Transverse colon (tissue), 4 donors: ENCODE data around the gene SNRNP70.
"Not testable (repeated sequence)": the region's sequence is repeated elsewhere in the genome, so short reads cannot be mapped to it uniquely, and the experiment has no call there.

ENCODE experiments used
- EP300 ChIP-seq: sonication (generic); formaldehyde crosslinking; IDR thresholded peaks from one replicate; pipeline ENCODE4 v1.6.1; 2017; ENCODE audit warnings: antibody characterized with exemption, low read depth
- POLR2A ChIP-seq: fragments of 450-650 bp; IDR thresholded peaks from one replicate; pipeline ENCODE4 v1.6.1; 2016; ENCODE audit warnings: antibody characterized with exemption, mild to moderate bottlenecking, moderate library complexity
- POLR2AphosphoS5 ChIP-seq, 3 donors: sonication (generic); formaldehyde crosslinking; IDR thresholded peaks; one replicate each; pipeline ENCODE4 v1.6.1; 2016; ENCODE audit warnings: antibody characterized with exemption in 3 of 3
- TF ChIP-seq, protein P1 (sequence below), 5 experiments: fragments of 200-600 bp in 3 of 5; fragments of 450-650 bp in 2 of 5; sonication (generic) in 3 of 5; IDR thresholded peaks; 1 replicate in 2 of 5; 2 replicates in 3 of 5; pipeline ENCODE4 v1.5.1; 2016 to 2017; ENCODE audit warnings: antibody characterized with exemption in 5 of 5, inconsistent platforms in 3 of 5, mild to moderate bottlenecking in 2 of 5, moderate library complexity in 1 of 5

DNA sequence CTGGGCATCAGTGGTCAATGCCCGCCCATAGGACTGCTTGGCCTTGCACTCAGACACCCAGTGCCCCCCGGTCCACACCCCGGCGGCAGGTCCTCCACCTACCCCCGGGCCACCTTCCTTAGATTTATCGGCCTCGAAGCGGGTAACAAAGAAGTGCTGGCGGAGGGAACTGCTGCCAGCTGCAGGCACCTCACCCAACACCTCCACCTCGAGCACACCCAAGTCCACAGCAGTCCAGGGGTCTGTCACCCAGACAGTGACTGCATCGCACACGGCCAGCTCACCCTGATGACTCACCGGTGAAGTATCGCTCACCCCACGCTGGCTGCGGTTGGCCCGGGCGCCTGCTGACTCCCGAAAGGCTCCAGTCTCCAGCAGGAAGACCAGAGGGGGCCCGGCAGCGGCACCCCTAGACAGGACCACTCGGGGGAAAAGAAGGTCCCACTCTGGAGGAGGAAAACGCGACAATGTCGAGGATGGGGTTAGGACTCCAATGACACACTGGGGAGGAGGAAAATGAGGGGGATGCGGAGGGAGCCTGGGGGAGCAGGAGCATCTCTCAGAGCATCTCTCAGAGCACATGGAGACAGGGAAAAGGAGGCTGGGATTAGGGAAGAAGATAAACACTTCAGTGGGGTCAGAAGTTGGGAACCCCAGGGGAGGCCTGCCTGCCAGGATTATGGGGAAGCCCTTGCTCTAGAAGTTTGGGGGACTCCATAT, 46.5 kb upstream of the SNRNP70 start:
- TF ChIP-seq POLR2A; EP300; POLR2AphosphoS5 (IDR thresholded peaks at IDR 0.05): not testable (repeated sequence)
- TF ChIP-seq, protein P1, sequence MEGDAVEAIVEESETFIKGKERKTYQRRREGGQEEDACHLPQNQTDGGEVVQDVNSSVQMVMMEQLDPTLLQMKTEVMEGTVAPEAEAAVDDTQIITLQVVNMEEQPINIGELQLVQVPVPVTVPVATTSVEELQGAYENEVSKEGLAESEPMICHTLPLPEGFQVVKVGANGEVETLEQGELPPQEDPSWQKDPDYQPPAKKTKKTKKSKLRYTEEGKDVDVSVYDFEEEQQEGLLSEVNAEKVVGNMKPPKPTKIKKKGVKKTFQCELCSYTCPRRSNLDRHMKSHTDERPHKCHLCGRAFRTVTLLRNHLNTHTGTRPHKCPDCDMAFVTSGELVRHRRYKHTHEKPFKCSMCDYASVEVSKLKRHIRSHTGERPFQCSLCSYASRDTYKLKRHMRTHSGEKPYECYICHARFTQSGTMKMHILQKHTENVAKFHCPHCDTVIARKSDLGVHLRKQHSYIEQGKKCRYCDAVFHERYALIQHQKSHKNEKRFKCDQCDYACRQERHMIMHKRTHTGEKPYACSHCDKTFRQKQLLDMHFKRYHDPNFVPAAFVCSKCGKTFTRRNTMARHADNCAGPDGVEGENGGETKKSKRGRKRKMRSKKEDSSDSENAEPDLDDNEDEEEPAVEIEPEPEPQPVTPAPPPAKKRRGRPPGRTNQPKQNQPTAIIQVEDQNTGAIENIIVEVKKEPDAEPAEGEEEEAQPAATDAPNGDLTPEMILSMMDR (IDR thresholded peaks at IDR 0.05) = not testable (repeated sequence)
